ENCODE results near the gene SLX4IP.

SLX4IP gene

DNA sequence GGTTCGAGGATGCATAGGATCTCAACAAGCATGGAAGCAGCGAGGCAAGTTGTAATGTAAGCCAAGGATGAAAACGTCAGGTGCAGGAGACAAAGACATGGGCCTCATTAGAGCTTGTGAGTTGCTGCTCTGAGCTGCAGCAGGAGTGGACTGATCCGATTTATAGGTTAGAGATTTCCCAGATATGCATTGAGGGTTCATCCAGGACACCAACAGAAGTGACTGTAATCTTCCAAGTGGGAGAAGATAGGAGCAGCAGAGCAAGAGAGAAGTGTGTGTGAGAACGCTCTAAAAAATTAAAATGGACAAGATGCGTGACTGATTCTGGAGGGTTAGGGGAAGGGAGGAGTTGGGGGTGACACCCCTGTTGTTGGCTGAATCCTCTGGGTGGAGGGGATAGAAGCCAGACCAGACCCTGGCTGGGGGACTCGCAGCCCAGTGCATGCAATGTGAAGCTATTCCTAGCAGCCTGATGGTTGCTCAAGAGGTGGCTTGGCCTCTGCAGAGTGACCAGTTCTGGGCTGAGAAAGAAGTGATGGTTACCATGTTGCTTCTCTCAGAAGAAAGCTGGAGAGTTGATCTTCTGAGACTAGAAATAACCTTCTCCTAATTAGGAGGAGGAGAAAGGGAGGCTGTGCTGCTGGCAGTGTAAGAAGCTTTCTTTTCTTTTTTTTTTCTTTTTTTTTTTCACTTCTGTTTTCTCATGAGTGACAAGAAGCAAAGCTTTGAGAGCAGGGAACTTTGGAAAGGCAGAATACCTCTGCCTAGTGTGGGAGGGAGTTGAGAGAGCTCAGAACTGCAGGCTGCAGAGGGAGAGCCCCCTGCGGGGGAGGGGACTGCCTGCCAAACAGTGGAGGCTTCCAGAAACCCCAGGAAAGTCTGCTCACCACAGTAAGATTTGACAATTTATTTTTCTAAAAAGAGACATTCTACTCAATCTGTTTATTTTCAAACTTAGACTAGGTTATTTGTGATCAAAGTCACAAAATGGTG lies 116.9 kb downstream of the SLX4IP start:
- no peak for DNase-seq (ENCODE audit: low read depth)

DNA sequence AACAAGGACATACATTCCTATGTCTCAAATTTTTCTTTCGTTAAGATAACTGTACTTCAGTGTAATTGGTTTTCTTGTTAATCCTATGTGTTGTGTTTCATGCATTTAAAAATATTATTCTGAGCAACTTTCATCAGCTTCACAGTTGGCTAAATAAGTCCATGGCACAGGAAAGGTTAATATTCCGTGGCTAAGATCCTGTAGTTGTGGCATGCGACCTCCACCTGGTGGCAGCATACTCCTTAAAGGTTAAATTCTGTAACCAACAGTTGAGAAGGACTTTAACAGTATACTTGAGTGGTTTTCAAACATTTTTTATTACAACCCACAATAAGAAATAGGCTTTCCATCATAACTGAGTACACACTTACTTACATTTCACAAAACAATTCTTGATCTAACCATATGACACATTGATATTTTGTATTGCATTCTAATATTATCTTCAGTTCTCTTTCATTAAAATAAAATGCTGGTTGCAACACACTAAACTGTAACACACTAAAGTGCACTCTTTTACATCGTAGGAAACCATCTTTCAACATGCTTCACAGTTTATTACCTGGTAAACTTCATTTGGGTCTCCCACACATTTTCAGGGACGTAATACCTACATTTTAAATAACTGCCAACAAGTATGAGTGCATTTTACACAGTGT lies 118.3 kb downstream of the SLX4IP start:
- DNase-seq (ENCODE audit: low read depth) = peak; percentile 28

DNA sequence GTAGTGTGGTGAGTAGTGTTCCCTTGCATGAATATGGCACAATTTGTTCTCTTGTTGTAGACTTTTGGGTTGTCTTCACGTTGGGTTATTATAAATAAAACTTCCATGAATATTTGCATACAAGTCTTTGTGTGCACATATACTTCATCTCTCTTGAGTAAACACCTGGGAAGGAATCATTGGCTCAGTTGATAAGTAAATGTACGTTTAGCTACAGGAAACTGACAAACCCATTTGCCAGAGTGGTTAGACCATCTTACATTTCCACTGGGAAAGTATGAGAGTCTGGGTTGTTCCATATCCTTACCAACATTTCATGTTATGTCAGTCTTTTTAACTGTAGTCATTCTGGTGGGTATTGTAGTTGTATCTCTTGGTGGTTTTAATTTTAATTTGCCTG lies 119.2 kb downstream of the SLX4IP start:
- DNase-seq (ENCODE audit: low read depth) = no peak

DNA sequence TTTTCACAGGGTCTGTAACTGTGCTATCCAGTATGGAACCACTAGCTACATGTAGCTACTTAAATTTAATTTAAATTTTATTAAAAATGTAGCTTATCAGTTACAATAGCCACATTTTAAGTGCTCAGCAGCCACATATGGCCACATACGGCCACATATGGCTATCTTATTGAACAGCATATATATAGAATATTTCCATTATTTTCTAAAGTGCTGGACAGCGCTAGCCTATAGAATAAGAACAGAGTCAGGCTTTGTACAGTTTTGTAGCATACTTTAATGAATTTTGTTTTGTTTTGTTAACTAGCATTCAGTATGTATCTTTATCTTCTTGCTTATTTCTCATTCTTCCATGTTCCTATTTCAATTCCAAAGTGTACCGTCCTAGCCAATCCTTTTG lies 120.3 kb downstream of the SLX4IP start:
- DNase-seq (ENCODE audit: low read depth) = no peak

- DNase-seq (ENCODE audit: low read depth) = no peak
Observed at GRCh38 chr20:10555865-10556308, 120.8 kb downstream of the SLX4IP start.

DNA sequence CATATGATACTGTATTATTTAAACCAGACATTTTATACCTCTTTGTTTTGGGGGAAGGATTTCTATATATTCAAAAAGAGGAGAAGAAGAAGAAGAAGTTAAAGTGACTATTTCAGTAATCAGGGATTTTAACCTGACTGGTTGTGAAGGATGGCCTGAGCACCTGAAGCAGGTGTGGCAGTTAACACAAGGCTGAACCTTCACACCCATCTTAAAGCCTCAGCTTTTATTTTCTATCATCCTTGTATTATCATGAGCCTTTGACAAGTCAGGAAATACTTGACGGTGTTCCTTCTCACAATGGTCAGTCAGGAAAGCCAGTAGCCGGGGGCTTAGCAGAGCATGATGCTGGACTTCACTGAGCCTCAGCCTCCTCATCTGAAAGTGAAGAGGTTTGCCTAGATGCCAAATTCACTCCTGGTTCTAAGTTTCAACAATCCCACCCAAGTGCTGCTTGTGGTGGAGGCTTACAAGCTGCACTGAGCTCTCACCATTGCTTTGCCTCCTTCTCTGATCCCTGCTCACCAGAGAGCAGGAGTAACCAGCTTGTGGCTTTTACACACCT lies 121.5 kb downstream of the SLX4IP start:
- DNase-seq (ENCODE audit: low read depth) = no peak

DNA sequence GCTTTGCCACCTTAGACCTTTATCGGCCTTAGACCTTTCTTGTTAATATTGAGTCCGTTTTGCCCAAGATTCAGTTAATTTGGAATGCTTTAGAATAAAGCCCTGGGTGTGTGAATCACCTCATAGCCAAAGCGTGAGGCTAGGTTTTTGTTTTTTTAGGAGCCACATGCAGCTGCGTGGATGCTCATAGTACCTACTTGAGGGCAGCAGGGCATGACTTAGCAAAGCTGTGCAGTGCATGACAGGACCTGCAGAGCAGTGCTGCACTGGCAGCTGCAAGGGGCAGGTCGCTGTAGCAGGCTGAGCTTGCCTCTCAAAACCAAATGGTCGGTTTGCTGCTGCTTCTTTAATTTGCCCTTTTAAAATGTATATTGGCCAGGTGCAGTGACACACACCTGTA lies 122.6 kb downstream of the SLX4IP start:
- no peak for DNase-seq (ENCODE audit: low read depth)

DNA sequence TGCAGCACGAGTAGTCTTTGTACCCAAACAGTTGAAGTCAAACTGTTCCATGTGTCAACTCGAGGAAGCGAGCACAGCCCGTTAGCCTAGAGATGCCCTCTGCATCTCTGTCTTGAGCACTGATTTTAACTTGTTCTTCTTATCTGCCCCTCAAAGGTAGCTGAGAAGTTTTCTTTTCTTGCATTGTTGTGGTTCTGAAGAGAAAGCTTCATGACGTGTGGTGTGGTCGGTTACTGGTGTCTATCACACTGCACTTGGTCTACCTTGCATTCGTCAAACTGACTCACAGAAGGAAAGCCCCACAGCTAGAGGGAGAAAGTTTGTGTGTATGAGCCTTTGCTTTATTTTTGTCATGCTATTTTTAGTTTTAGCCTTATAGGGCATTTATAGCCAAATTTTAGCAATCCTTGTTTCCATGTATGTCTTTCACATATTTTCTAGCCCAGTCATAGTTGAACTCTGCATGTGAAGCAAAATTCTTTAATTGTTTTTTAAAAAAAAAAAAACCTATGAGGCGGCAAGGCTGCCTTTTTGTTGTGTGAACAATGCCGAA lies 123.6 kb downstream of the SLX4IP start:
- peak; percentile 23 for DNase-seq (ENCODE audit: low read depth)

DNA sequence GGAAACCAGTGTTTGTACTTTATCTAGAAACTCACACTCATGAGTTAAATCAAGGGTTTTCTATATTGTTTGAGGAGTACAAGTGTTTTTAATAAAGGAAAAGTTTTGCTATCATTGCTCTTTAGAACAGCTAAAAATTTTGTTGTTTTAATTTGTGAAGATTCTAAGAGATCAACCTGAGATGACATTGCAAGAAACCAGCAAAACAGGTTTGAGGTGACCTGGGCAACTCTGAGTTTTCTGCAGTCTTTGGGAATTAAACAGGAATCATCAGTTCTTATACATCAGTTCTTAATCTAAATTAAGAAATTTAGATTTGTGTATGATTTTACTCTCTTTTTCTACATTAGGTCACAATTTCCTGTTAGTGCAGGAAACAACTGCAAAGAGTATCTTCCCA lies 124.2 kb downstream of the SLX4IP start:
- DNase-seq (ENCODE audit: low read depth) = no peak

DNA sequence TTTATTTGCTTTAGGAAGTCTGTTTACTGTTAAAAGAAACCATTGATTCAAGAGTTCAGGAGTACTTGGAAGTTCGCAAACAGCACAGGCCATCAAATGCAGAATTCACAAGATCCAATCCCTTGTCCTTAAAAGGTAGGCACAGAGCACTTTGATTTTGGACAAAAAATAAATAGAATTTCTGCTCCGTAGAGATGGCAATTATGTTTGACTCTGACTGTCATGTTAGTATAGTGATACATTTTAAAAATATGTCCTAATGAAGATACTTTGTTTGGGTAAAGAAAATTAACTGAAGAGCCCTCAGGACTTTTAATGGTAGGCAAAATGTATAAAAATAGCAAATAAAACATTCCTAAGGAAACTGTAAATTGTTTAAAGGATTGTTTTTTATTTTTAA lies 125.6 kb downstream of the SLX4IP start:
- no peak for DNase-seq (ENCODE audit: low read depth)

GRCh38 chr20:10561302-10561701 lies 126.2 kb downstream of the SLX4IP start:
- DNase-seq (ENCODE audit: low read depth) = no peak

GRCh38 chr20:10562899-10563298 lies 127.8 kb downstream of the SLX4IP start:
- DNase-seq (ENCODE audit: low read depth) = no peak

GRCh38 chr20:10563935-10564492 lies 128.9 kb downstream of the SLX4IP start:
- DNase-seq (ENCODE audit: low read depth) = no peak

GRCh38 chr20:10565191-10565921 lies 130.3 kb downstream of the SLX4IP start:
- no peak for DNase-seq (ENCODE audit: low read depth)

GRCh38 chr20:10565922-10566897 lies 131.1 kb downstream of the SLX4IP start:
- DNase-seq (ENCODE audit: low read depth) = no peak

GRCh38 chr20:10568032-10568431 lies 132.9 kb downstream of the SLX4IP start:
- DNase-seq (ENCODE audit: low read depth) = no peak

GRCh38 chr20:10571313-10571815 lies 136.3 kb downstream of the SLX4IP start:
- DNase-seq (ENCODE audit: low read depth) = no peak

DNA sequence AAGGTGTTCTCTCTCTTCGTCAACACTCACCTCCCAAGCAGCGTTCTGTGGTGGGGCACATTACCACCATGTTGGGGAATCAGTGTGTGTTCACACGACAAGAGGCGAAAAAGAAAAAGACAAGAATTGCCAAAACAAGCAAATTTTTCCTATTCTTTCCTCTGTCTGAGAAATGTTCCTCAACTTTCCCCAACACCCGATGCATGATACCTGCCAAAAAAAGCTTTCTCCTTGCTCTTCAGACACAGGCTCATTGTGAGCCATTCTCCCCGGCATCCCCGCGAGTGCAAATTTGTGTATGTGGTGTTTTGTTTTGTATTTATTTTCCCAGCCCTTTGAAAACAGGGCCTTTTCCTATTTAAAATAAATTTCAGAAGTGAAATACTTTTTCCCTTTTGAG lies 137.7 kb downstream of the SLX4IP start:
- DNase-seq (ENCODE audit: low read depth) = no peak

GRCh38 chr20:10573273-10573950 lies 138.3 kb downstream of the SLX4IP start:
- no peak for DNase-seq (ENCODE audit: low read depth)

GRCh38 chr20:10573951-10574339 lies 138.8 kb downstream of the SLX4IP start:
- no peak for DNase-seq (ENCODE audit: low read depth)
